Body of pancreas (tissue), 4 donors: ENCODE results near the gene DAAM1. TPM values are rescaled to one million over a fixed set of nuclear protein-coding genes. Genes with fewer than 3 reads are reported as not detected.

Source experiments
- ATAC-seq: fragments of 150-250 bp; one replicate; pipeline ENCODE4 v1.9.1; 2016
- DNase-seq, 4 donors: peaks; one replicate each; pipeline ENCODE4 v3.0.0-alpha.2; 2019
- H3K27ac ChIP-seq, 4 donors: fragments of 200-600 bp; sonication (generic); 1 replicate in 3 of 4; 2 replicates in 1 of 4; pipeline versions ENCODE4 v1.5.1 to v1.6.1; 2016 to 2019; ENCODE audit warnings: mild to moderate bottlenecking in 1 of 4, mixed read lengths in 1 of 4, moderate library complexity in 1 of 4
- H3K27me3 ChIP-seq, 2 donors: fragments of 200-600 bp; sonication (generic); one replicate each; pipeline ENCODE4 v1.6.0; 2016; ENCODE audit warnings: mild to moderate bottlenecking in 1 of 2
- H3K36me3 ChIP-seq, 2 donors: fragments of 200-600 bp; sonication (generic); replicated peaks in 1 of 2; 2 replicates each; pipeline ENCODE4 v1.5.1; 2016; ENCODE audit warnings: low read depth in 2 of 2; ENCODE audit not compliant: insufficient read depth in 1 of 2
- H3K4me1 ChIP-seq: fragments of 200-600 bp; sonication (generic); one replicate; pipeline ENCODE4 v1.6.0; 2016
- H3K4me3 ChIP-seq, 2 donors: fragments of 200-600 bp; sonication (generic); 1 replicate in 1 of 2; 2 replicates in 1 of 2; pipeline ENCODE4 v1.5.1; 2016 to 2019
- H3K9me3 ChIP-seq, 3 donors: fragments of 200-600 bp; sonication (generic); 1 replicate in 2 of 3; 2 replicates in 1 of 3; pipeline ENCODE4 v1.5.1; 2016
- CTCF ChIP-seq, 7 experiments: fragments of 450-650 bp in 4 of 7; fragments of 200-600 bp in 3 of 7; sonication (generic) in 3 of 7; IDR thresholded peaks; one replicate each; pipeline ENCODE4 v1.5.1; 2016 to 2019; ENCODE audit warnings: antibody characterized with exemption in 7 of 7
- POLR2A ChIP-seq, 3 donors: fragments of 450-650 bp; IDR thresholded peaks; one replicate each; pipeline ENCODE4 v1.6.1; 2016; ENCODE audit warnings: antibody characterized with exemption in 3 of 3, mild to moderate bottlenecking in 2 of 3
- WGBS, 2 donors: methylation state at CpG; one replicate each; pipeline ENCODE4 v1.1.5; 2017; 5-methylcytosine and 5-hydroxymethylcytosine counted together
- intact Hi-C: fragments of 100-400 bp; cut with DNase I; formaldehyde crosslinking; loops from one replicate; pipeline ENCODE4 v1.15.1; 2023
- total RNA-seq, 2 donors: library from RNA; depleted of rRNA; stranded (reverse); fragments of >200 nt; gene quantifications; one replicate each; pipeline ENCODE4 v1.1.0, GENCODE V29; 2016

The DAAM1 gene
- total RNA-seq, 2 donors from 2014 or later, result 16.9 to 42.5 TPM

- Histone ChIP-seq H3K9me3 (no peaks in the 10 kb centered on the region), H3K27me3 (no peaks in the 10 kb centered on the region), H3K4me3 (no peak overlapping the region), H3K27ac (no peak overlapping the region), H3K4me1 (no peaks in the 10 kb centered on the region), H3K36me3 (no peaks in the 10 kb centered on the region)
- intact Hi-C loops, result no loop called here
- 88 to 95% methylated on average over 1 of the region's 1 CpG for WGBS, 2 donors
- no peak for ATAC-seq
- no peak for DNase-seq
- TF ChIP-seq CTCF (IDR thresholded peaks at IDR 0.05) (no peak), POLR2A (IDR thresholded peaks at IDR 0.05) (no peak)
Observed at GRCh38 chr14:59176765-59177164, 11.7 kb upstream of the DAAM1 start.

GRCh38 chr14:59177262-59177661, 11.2 kb upstream of the DAAM1 start:
- DNase-seq (no peak), ATAC-seq (no peak)
- no peaks in the 10 kb centered on the region for H3K4me1 ChIP-seq
- H3K27ac ChIP-seq, result no peak overlapping the region
- no peak overlapping the region for H3K4me3 ChIP-seq
- no peaks in the 10 kb centered on the region for H3K27me3 ChIP-seq
- H3K9me3 ChIP-seq, result no peaks in the 10 kb centered on the region
- intact Hi-C loops, result no loop called here
- no peak for TF ChIP-seq CTCF (IDR thresholded peaks at IDR 0.05)
- no peak for TF ChIP-seq POLR2A (IDR thresholded peaks at IDR 0.05)
- WGBS, 2 donors, result 73 to 83% methylated on average over 2 of the region's 2 CpGs
- H3K36me3 ChIP-seq, result no peaks in the 10 kb centered on the region

- ATAC-seq (no peak), DNase-seq (no peak)
- H3K27me3 ChIP-seq, result no peaks in the 10 kb centered on the region
- TF ChIP-seq POLR2A (IDR thresholded peaks at IDR 0.05) (no peak), CTCF (IDR thresholded peaks at IDR 0.05) (no peak)
- H3K27ac ChIP-seq, result no peak overlapping the region
- H3K4me3 ChIP-seq, result no peak overlapping the region
- H3K36me3 ChIP-seq, result no peaks in the 10 kb centered on the region
- no peaks in the 10 kb centered on the region for H3K4me1 ChIP-seq
- 93 to 100% methylated on average over 1 of the region's 1 CpG for WGBS, 2 donors
- H3K9me3 ChIP-seq, result no peaks in the 10 kb centered on the region
- intact Hi-C loops, result no loop called here
Observed at GRCh38 chr14:59181791-59182190, 6.7 kb upstream of the DAAM1 start.

GRCh38 chr14:59182641-59183040, 5.8 kb upstream of the DAAM1 start:
- Histone ChIP-seq H3K9me3 (no peaks in the 10 kb centered on the region), H3K36me3 (no peaks in the 10 kb centered on the region), H3K4me1 (peaks cover 5% of the 10 kb centered on the region), H3K27me3 (no peaks in the 10 kb centered on the region), H3K4me3 (no peak overlapping the region), H3K27ac (no peak overlapping the region)
- DNase-seq (no peak), ATAC-seq (no peak)
- TF ChIP-seq POLR2A (IDR thresholded peaks at IDR 0.05), result no peak
- no peak for TF ChIP-seq CTCF (IDR thresholded peaks at IDR 0.05)
- intact Hi-C loops, result no loop called here
- WGBS, 2 donors, result 71 to 73% methylated on average over 5 of the region's 5 CpGs

GRCh38 chr14:59183150-59183549, 5.3 kb upstream of the DAAM1 start:
- peaks cover 5% of the 10 kb centered on the region for H3K4me1 ChIP-seq
- H3K36me3 ChIP-seq, result no peaks in the 10 kb centered on the region
- intact Hi-C loops, result no loop called here
- DNase-seq (no peak), ATAC-seq (no peak)
- no peaks in the 10 kb centered on the region for H3K9me3 ChIP-seq
- no peak overlapping the region for H3K4me3 ChIP-seq
- TF ChIP-seq CTCF (IDR thresholded peaks at IDR 0.05), result no peak
- no peak overlapping the region for H3K27ac ChIP-seq
- H3K27me3 ChIP-seq, result no peaks in the 10 kb centered on the region
